K562 (cell line): ENCODE measurements around the gene DLK2. TPM values are rescaled to one million over a fixed set of nuclear protein-coding genes. Genes with fewer than 3 reads are reported as not detected.

Source experiments
- CBFA2T3 ChIP-seq: fragments of 450-650 bp; IDR thresholded peaks from 2 replicates; pipeline ENCODE4 v1.6.1; 2017
- CHD4 ChIP-seq: fragments of 200-600 bp; sonication (generic); IDR thresholded peaks from 3 replicates; pipeline ENCODE4 v1.6.1; 2012; ENCODE audit warnings: low read depth, mild to moderate bottlenecking, mixed read lengths, low read length, inconsistent platforms; ENCODE audit not compliant: insufficient read depth, insufficient replicate concordance, poor library complexity, severe bottlenecking
- COPS2 ChIP-seq: fragments of 450-650 bp; conservative IDR thresholded peaks from 2 replicates; pipeline ENCODE4 v1.6.1; 2016; ENCODE audit warnings: mild to moderate bottlenecking, moderate library complexity
- CTBP1 ChIP-seq: fragments of 450-650 bp; IDR thresholded peaks from 2 replicates; pipeline ENCODE4 v1.6.1; 2016; ENCODE audit warnings: borderline replicate concordance
- EP300 ChIP-seq: IDR thresholded peaks from 2 replicates; pipeline ENCODE4 v1.6.1; 2012; ENCODE audit warnings: low read length, improper control_type of control experiment
- FIP1L1 ChIP-seq: fragments of 200-400 bp; formaldehyde crosslinking; IDR thresholded peaks from 2 replicates; pipeline ENCODE4 v1.6.1; 2018; ENCODE audit warnings: mild to moderate bottlenecking, low read depth, low read length; ENCODE audit not compliant: poor library complexity, severe bottlenecking
- HNRNPH1 ChIP-seq: fragments of 200-400 bp; formaldehyde crosslinking; optimal IDR thresholded peaks from 2 replicates; pipeline ENCODE3; 2017; ENCODE audit warnings: low read depth, mild to moderate bottlenecking, low read length, moderate library complexity
- MAFK ChIP-seq: IDR thresholded peaks from 2 replicates; pipeline ENCODE4 v1.6.1; 2011; ENCODE audit warnings: low read length, improper control_type of control experiment
- MCM7 ChIP-seq, 2 experiments: fragments of 450-650 bp; IDR thresholded peaks; 2 replicates each; pipeline ENCODE4 v1.6.1; 2016 to 2018
- NR2C2 ChIP-seq, 2 experiments: fragments of 200-800 bp in 1 of 2; sonication (Bioruptor generic) in 1 of 2; sonication (generic) in 1 of 2; formaldehyde crosslinking in 1 of 2; IDR thresholded peaks; 2 replicates each; pipeline versions ENCODE4 v1.6.1 to v1.8.0; 2016 to 2022; ENCODE audit warnings: mild to moderate bottlenecking in 1 of 2, missing compliant biosample characterization in 1 of 2, missing genetic modification characterization in 1 of 2, missing genetic modification reagents in 1 of 2
- PRMT5 ChIP-seq: sonication (generic); formaldehyde crosslinking; IDR thresholded peaks from 2 replicates; pipeline ENCODE4 v1.5.0; 2020; ENCODE audit warnings: missing genetic modification reagents
- PTBP1 ChIP-seq: fragments of 200-400 bp; formaldehyde crosslinking; IDR thresholded peaks from 2 replicates; pipeline ENCODE4 v1.6.1; 2017; ENCODE audit warnings: low read depth, low read length
- PTRF ChIP-seq: fragments of 450-650 bp; IDR thresholded peaks from 2 replicates; pipeline ENCODE4 v1.6.1; 2016; ENCODE audit warnings: mild to moderate bottlenecking, missing genetic modification characterization, missing compliant biosample characterization
- RFX7 ChIP-seq: fragments of 250-450 bp; sonication (Bioruptor Pico); IDR thresholded peaks from 2 replicates; pipeline ENCODE4 v1.5.1; 2021; ENCODE audit warnings: mild to moderate bottlenecking
- SIN3A ChIP-seq, 2 experiments: fragments of 150-350 bp in 1 of 2; IDR thresholded peaks; 2 replicates each; pipeline ENCODE4 v1.6.1; 2011 to 2016; ENCODE audit warnings: borderline replicate concordance in 2 of 2, low read depth in 2 of 2, low read length in 2 of 2, mild to moderate bottlenecking in 2 of 2, moderate library complexity in 2 of 2; ENCODE audit not compliant: control insufficient read depth in 1 of 2
- SNIP1 ChIP-seq: fragments of 450-650 bp; IDR thresholded peaks from 2 replicates; pipeline ENCODE4 v1.7.1; 2017; ENCODE audit warnings: low read depth, mild to moderate bottlenecking
- ZNF124 ChIP-seq: sonication (generic); formaldehyde crosslinking; IDR thresholded peaks from 2 replicates; pipeline ENCODE4 v1.8.1; 2022; ENCODE audit warnings: missing genetic modification reagents
- ZNF212 ChIP-seq: fragments of 450-650 bp; formaldehyde crosslinking; IDR thresholded peaks from 2 replicates; pipeline ENCODE4 v1.4.0; 2020; ENCODE audit warnings: mild to moderate bottlenecking
- polyA plus RNA-seq, 8 experiments: library from polyadenylated mRNA; depleted of rRNA in 4 of 8; stranded (reverse) in 5 of 8; unstranded in 3 of 8; fragments of >200 nt; fragmentation: Nextera tagmentation in 2 of 8; fragmentation: Illumina TruSeq in 1 of 8; extraction: Ambion mirVana in 2 of 8; extraction: Trizol in 1 of 8; gene quantifications; 2 replicates each; pipeline versions ENCODE4 v1.2.1 to v1.2.3, GENCODE V29; 2011 to 2014; ENCODE audit warnings: inconsistent platforms in 1 of 8, missing spikeins in 1 of 8
- total RNA-seq, 7 experiments: library from RNA; depleted of rRNA in 6 of 7; stranded (reverse); fragments of >200 nt in 6 of 7; fragmentation: Illumina TruSeq in 2 of 7; extraction: Trizol in 2 of 7; gene quantifications; 2 replicates each; pipeline versions ENCODE4 v1.2.1 to v1.2.3, GENCODE V29; 2011 to 2021; ENCODE audit warnings: low replicate concordance in 1 of 7
- TF ChIP-seq, protein P1 (sequence below), 2 experiments: fragments of 450-650 bp; formaldehyde crosslinking in 1 of 2; IDR thresholded peaks; 2 replicates each; pipeline versions ENCODE4 v1.4.0 to v1.6.1; 2014 to 2020; ENCODE audit warnings: mild to moderate bottlenecking in 2 of 2, borderline replicate concordance in 1 of 2, low read depth in 1 of 2
- TF ChIP-seq, protein P2 (sequence below): sonication (generic); formaldehyde crosslinking; IDR thresholded peaks from 2 replicates; pipeline ENCODE4 v1.8.1; 2023; ENCODE audit warnings: mild to moderate bottlenecking, missing genetic modification reagents, moderate library complexity

DLK2 gene
- total and polyA plus RNA-seq, 9 of the 15 experiments (the other 6 are each of a cell fraction or from before 2014, with no cell fraction given) = 0.11 to 0.53 (median 0.29) TPM; not detected in 3

DNA sequence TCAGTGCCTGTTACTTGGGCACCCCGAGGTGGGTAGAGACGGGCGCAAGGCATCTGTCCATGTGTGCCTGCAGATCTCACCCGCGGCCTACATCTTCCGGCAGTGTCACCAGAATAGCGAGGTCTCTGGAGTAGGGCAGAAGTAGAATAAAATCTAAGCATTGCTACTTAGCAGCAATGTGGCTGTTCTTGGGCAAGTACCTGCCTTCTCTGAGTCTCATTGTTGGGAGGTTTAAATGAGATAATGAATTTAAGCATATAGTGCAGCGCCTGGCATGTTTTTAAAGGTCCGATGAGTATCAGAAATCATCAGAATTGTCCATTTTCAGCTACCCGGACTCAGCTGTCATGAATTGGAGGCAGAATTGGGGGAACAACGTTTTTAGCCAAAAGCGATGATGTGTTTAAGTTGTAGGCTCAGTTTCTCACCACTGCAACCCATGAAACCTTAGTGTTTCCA, 27.2 kb downstream of the DLK2 start (continued):
- no peak for TF ChIP-seq RFX7
- no peak for TF ChIP-seq FIP1L1
- no peak for TF ChIP-seq EP300
- TF ChIP-seq COPS2 = no peak
- no peak for TF ChIP-seq CBFA2T3
- TF ChIP-seq PTRF (tag) = no peak
- 0 out of 2 replicates have a peak, but pooled peaks have one; percentile 43 for TF ChIP-seq NR2C2 (CRISPR knock-in tag; IDR thresholded peaks at IDR 0.05)
- no peak for TF ChIP-seq NR2C2 (tag; IDR thresholded peaks at IDR 0.05)
- TF ChIP-seq CTBP1 = no peak
- TF ChIP-seq, protein P1, sequence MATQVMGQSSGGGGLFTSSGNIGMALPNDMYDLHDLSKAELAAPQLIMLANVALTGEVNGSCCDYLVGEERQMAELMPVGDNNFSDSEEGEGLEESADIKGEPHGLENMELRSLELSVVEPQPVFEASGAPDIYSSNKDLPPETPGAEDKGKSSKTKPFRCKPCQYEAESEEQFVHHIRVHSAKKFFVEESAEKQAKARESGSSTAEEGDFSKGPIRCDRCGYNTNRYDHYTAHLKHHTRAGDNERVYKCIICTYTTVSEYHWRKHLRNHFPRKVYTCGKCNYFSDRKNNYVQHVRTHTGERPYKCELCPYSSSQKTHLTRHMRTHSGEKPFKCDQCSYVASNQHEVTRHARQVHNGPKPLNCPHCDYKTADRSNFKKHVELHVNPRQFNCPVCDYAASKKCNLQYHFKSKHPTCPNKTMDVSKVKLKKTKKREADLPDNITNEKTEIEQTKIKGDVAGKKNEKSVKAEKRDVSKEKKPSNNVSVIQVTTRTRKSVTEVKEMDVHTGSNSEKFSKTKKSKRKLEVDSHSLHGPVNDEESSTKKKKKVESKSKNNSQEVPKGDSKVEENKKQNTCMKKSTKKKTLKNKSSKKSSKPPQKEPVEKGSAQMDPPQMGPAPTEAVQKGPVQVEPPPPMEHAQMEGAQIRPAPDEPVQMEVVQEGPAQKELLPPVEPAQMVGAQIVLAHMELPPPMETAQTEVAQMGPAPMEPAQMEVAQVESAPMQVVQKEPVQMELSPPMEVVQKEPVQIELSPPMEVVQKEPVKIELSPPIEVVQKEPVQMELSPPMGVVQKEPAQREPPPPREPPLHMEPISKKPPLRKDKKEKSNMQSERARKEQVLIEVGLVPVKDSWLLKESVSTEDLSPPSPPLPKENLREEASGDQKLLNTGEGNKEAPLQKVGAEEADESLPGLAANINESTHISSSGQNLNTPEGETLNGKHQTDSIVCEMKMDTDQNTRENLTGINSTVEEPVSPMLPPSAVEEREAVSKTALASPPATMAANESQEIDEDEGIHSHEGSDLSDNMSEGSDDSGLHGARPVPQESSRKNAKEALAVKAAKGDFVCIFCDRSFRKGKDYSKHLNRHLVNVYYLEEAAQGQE (IDR thresholded peaks at IDR 0.05; ENCODE audit: borderline replicate concordance) = no peak
- TF ChIP-seq, protein P1 (CRISPR knock-in tag; IDR thresholded peaks at IDR 0.05; ENCODE audit: low read depth) = no peak
- TF ChIP-seq MCM7 (IDR thresholded peaks at IDR 0.05) = no peak
- TF ChIP-seq HNRNPH1 = no peak
- TF ChIP-seq MAFK = no peak
- no peak for TF ChIP-seq ZNF124 (CRISPR knock-in tag)
- TF ChIP-seq SIN3A (IDR thresholded peaks at IDR 0.05; ENCODE audit: borderline replicate concordance in 2 of 2, control insufficient read depth in 1 of 2, low read depth in 2 of 2, low read length in 2 of 2) = no peak; a peak in 1 of 4 replicates
- TF ChIP-seq ZNF212 (CRISPR knock-in tag) = no peak
- TF ChIP-seq, protein P2, sequence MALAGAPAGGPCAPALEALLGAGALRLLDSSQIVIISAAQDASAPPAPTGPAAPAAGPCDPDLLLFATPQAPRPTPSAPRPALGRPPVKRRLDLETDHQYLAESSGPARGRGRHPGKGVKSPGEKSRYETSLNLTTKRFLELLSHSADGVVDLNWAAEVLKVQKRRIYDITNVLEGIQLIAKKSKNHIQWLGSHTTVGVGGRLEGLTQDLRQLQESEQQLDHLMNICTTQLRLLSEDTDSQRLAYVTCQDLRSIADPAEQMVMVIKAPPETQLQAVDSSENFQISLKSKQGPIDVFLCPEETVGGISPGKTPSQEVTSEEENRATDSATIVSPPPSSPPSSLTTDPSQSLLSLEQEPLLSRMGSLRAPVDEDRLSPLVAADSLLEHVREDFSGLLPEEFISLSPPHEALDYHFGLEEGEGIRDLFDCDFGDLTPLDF (CRISPR knock-in tag) = no peak
- TF ChIP-seq PTBP1 = no peak
- TF ChIP-seq SNIP1 = no peak
- TF ChIP-seq PRMT5 (CRISPR knock-in tag) = no peak
- no peak for TF ChIP-seq CHD4
